Measurements from ENCODE around the gene LNX2. TPM values are rescaled to one million over a fixed set of nuclear protein-coding genes. Genes with fewer than 3 reads are reported as not detected.
A peak's percentile ranks its signal among the peaks of the same experiment; 100 is the strongest.

LNX2 gene
- total RNA-seq, 1 experiment from 2014 or later: 12.3 TPM

GRCh38 chr13:27621116-27621365, 712 bp upstream of the LNX2 start:
- Mint-ChIP-seq H3K27ac (ENCODE audit: low read depth, unreplicated experiment) (peak overlapping the region; percentile 74), H3K4me1 (ENCODE audit: insufficient read depth, unreplicated experiment) (peaks cover 50% of the 10 kb centered on the region), H3K4me3 (ENCODE audit: unreplicated experiment) (peak overlapping the region; percentile 93), H3K9me3 (ENCODE audit: unreplicated experiment) (no peaks in the 10 kb centered on the region), H3K36me3 (ENCODE audit: insufficient read depth, unreplicated experiment) (peaks cover 34% of the 10 kb centered on the region), H3K27me3 (ENCODE audit: insufficient read depth, unreplicated experiment) (no peaks in the 10 kb centered on the region)
- ChIA-PET CTCF (interaction anchor here (0.6 to 2.5 kb wide), 7 partner anchors 9 to 246 kb away, joined by 3 to 12 read pairs (median 3); no protein-coding TSS in a partner anchor), POLR2A (interaction anchor here (0.6 to 8.6 kb wide), 45 partner anchors 8 to 1038 kb away, joined by 3 to 226 read pairs (median 8); partner anchors contain the start of genes CDX2, GTF3A, MTIF3 and POMP)
- TF ChIP-seq, protein P1, sequence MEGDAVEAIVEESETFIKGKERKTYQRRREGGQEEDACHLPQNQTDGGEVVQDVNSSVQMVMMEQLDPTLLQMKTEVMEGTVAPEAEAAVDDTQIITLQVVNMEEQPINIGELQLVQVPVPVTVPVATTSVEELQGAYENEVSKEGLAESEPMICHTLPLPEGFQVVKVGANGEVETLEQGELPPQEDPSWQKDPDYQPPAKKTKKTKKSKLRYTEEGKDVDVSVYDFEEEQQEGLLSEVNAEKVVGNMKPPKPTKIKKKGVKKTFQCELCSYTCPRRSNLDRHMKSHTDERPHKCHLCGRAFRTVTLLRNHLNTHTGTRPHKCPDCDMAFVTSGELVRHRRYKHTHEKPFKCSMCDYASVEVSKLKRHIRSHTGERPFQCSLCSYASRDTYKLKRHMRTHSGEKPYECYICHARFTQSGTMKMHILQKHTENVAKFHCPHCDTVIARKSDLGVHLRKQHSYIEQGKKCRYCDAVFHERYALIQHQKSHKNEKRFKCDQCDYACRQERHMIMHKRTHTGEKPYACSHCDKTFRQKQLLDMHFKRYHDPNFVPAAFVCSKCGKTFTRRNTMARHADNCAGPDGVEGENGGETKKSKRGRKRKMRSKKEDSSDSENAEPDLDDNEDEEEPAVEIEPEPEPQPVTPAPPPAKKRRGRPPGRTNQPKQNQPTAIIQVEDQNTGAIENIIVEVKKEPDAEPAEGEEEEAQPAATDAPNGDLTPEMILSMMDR (IDR thresholded peaks at IDR 0.05; ENCODE audit: unreplicated experiment): no peak
- BruUV-seq (replicated peaks): no TSS peak
- no peak for DNase-seq (ENCODE audit: unreplicated experiment)
- intact Hi-C loops (cut with micrococcal nuclease): loop anchor here (2.0 kb wide), 4 partner anchors 64 to 206 kb away; partner anchors contain the start of gene MTIF3

DNA sequence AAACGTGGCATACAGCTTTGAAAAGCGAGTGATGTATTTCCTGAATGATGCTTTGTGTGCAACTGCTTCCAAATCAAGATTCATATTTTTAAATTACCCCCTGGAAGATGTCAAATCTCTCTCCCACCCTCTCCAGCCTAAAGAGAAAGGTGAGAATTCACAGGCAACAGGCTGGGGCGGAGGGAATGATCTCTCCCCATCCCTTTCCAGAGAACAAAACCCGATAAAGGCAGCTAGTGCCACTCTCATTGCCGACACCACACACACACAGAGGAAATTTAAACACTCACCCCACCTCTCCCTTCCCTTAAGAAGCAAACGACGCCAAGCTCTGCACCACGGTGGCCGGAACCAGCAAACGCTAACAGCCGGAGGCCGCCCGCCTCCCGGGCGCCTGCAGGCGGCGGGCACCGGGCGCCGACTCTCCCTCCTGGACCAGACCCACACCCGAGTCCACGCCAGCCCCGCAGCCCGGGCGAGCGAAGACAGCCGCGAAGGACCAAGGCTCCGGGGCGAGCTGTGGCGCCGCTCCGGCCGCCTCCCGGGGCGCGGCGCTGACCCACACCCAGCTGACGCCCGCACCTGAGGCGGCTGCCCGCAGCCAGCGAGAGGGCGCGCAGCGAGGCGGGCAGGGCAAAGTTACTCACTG, 477 bp downstream of the LNX2 start:
- no peaks in the 10 kb centered on the region for H3K9me3 Mint-ChIP-seq (ENCODE audit: unreplicated experiment)
- intact Hi-C loops (cut with micrococcal nuclease): loop anchor here (1.0 to 2.0 kb wide), 5 partner anchors 42 to 207 kb away; partner anchors contain the start of gene MTIF3
- CTCF ChIA-PET: interaction anchor here (0.5 to 1.5 kb wide), 9 partner anchors 12 to 1100 kb away, joined by 3 to 6 read pairs (median 3); no protein-coding TSS in a partner anchor
- BruUV-seq (replicated peaks): TSS peak; percentile 47
- TF ChIP-seq, protein P1 (IDR thresholded peaks at IDR 0.05; ENCODE audit: unreplicated experiment): peak; percentile 4
- H3K27ac Mint-ChIP-seq (ENCODE audit: low read depth, unreplicated experiment): peak overlapping the region; percentile 0
- H3K27me3 Mint-ChIP-seq (ENCODE audit: insufficient read depth, unreplicated experiment): no peaks in the 10 kb centered on the region
- H3K36me3 Mint-ChIP-seq (ENCODE audit: insufficient read depth, unreplicated experiment): peaks cover 26% of the 10 kb centered on the region
- peak overlapping the region; percentile 93 for H3K4me3 Mint-ChIP-seq (ENCODE audit: unreplicated experiment)
- POLR2A ChIA-PET: interaction anchor here (0.6 to 8.6 kb wide), 43 partner anchors 7 to 673 kb away, joined by 3 to 226 read pairs (median 9); partner anchors contain the start of genes GTF3A and MTIF3
- peak; percentile 23 for DNase-seq (ENCODE audit: unreplicated experiment)
- H3K4me1 Mint-ChIP-seq (ENCODE audit: insufficient read depth, unreplicated experiment): peaks cover 38% of the 10 kb centered on the region

DNA sequence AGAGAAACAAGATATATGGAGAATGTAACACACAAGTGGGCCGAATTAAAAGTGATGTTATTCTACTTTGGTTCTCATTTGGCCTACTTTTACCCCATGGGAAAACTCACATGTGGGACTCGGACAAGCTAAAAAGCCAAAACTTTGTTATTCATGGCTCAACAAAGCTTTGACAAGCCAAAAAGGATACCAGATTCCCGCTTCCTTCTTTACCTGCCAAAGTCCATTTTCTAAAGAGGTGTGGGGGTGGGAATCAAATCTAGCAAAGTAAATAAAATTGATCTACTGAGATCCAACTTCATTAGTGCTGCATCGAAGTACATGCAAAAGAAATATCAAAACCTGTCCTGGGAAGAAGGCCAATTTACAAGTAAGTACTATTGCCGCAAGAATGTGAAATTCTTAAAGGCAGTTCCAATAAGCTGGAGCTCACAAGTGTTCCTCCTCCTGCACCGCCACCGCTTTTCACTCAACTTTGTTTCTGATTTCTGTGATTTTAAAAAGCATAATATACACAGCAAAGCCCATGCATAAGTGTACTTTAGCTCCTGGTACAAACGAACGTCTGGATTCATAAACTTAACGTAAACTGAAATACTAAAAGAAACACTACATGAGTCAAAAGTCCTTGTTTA, 1.1 kb downstream of the LNX2 start:
- ChIA-PET POLR2A (interaction anchor here (0.6 to 8.6 kb wide), 28 partner anchors 8 to 534 kb away, joined by 3 to 226 read pairs (median 11); partner anchors contain the start of genes GTF3A and MTIF3), CTCF (interaction anchor here (0.5 to 2.1 kb wide), 7 partner anchors 12 to 1101 kb away, joined by 3 to 10 read pairs (median 3); no protein-coding TSS in a partner anchor)
- intact Hi-C loops (cut with micrococcal nuclease): no loop called here
- no TSS peak for BruUV-seq (replicated peaks)
- peak overlapping the region; percentile 93 for H3K4me3 Mint-ChIP-seq (ENCODE audit: unreplicated experiment)
- no peaks in the 10 kb centered on the region for H3K27me3 Mint-ChIP-seq (ENCODE audit: insufficient read depth, unreplicated experiment)
- DNase-seq (ENCODE audit: unreplicated experiment): peak; percentile 30
- H3K4me1 Mint-ChIP-seq (ENCODE audit: insufficient read depth, unreplicated experiment): peaks cover 36% of the 10 kb centered on the region
- H3K27ac Mint-ChIP-seq (ENCODE audit: low read depth, unreplicated experiment): peak overlapping the region; percentile 0
- no peaks in the 10 kb centered on the region for H3K9me3 Mint-ChIP-seq (ENCODE audit: unreplicated experiment)
- H3K36me3 Mint-ChIP-seq (ENCODE audit: insufficient read depth, unreplicated experiment): peaks cover 19% of the 10 kb centered on the region
- TF ChIP-seq, protein P1 (IDR thresholded peaks at IDR 0.05; ENCODE audit: unreplicated experiment): no peak

DNA sequence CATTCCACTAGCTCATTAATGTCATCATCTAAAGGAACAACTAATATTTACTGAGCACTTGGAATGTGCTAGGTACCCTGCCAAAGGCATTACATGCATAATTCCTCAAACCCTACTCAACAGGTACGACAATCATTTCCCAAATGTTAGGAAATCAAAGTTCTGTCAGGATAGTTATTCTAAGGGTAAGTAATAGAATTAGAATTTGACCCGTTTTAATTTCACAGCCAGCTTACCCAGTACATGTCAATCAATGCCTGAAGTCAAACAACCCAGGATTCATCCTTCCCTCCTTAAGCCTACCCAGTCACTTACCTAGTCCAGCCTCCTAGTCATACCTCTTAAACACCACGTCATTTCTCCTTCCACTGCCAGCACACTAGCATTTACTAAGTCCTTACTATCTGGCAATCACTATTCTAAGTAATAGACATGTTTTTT, 2.4 kb downstream of the LNX2 start:
- Mint-ChIP-seq H3K9me3 (ENCODE audit: unreplicated experiment) (no peaks in the 10 kb centered on the region), H3K36me3 (ENCODE audit: insufficient read depth, unreplicated experiment) (peaks cover 7% of the 10 kb centered on the region), H3K27me3 (ENCODE audit: insufficient read depth, unreplicated experiment) (no peaks in the 10 kb centered on the region), H3K27ac (ENCODE audit: low read depth, unreplicated experiment) (peak overlapping the region; percentile 0), H3K4me1 (ENCODE audit: insufficient read depth, unreplicated experiment) (peaks cover 23% of the 10 kb centered on the region), H3K4me3 (ENCODE audit: unreplicated experiment) (peak overlapping the region; percentile 93)
- POLR2A ChIA-PET: interaction anchor here (1.0 to 8.6 kb wide), 8 partner anchors 11 to 192 kb away, joined by 4 to 226 read pairs (median 92); partner anchors contain the start of genes GTF3A and MTIF3
- peak; percentile 23 for DNase-seq (ENCODE audit: unreplicated experiment)
- CTCF ChIA-PET: interaction anchor here (1.1 to 2.1 kb wide), 2 partner anchors 10 to 255 kb away, joined by 3 to 10 read pairs; no protein-coding TSS in a partner anchor
- TF ChIP-seq, protein P1 (IDR thresholded peaks at IDR 0.05; ENCODE audit: unreplicated experiment): no peak
- no TSS peak for BruUV-seq (replicated peaks)
- intact Hi-C loops (cut with micrococcal nuclease): no loop called here

All from MCF 10A (cell line).